Type B pancreatic cell (in vitro differentiated cells): ENCODE data around the gene PTCD1. TPM values are rescaled to one million over a fixed set of nuclear protein-coding genes. Genes with fewer than 3 reads are reported as not detected.

Experiments
- DNase-seq: peaks from one replicate; pipeline ENCODE4 v3.0.0; 2021; ENCODE audit warnings: mixed read lengths; ENCODE audit not compliant: unreplicated experiment; ENCODE audit errors: extremely low spot score
- H3K27ac Mint-ChIP-seq: 2 replicates; pipeline ENCODE4 v1.8.0; 2021; ENCODE audit warnings: mild to moderate bottlenecking, mixed read lengths
- H3K27me3 Mint-ChIP-seq: 2 replicates; pipeline ENCODE4 v1.8.0; 2021; ENCODE audit warnings: mixed read lengths
- H3K36me3 Mint-ChIP-seq: 2 replicates; pipeline ENCODE4 v1.8.0; 2021; ENCODE audit warnings: mixed read lengths
- H3K4me1 Mint-ChIP-seq: one replicate; pipeline ENCODE4 v1.8.0; 2021; ENCODE audit warnings: mixed read lengths; ENCODE audit not compliant: unreplicated experiment
- H3K4me3 Mint-ChIP-seq: 2 replicates; pipeline ENCODE4 v1.8.0; 2021; ENCODE audit warnings: mild to moderate bottlenecking, mixed read lengths
- H3K9me3 Mint-ChIP-seq: 2 replicates; pipeline ENCODE4 v1.8.0; 2021; ENCODE audit warnings: mixed read lengths
- CTCF ChIP-seq: fragments of 200-600 bp; sonication (generic); conservative IDR thresholded peaks from 2 replicates; pipeline ENCODE4 v1.5.0; 2021; ENCODE audit warnings: antibody characterized with exemption, mild to moderate bottlenecking
- total RNA-seq: library from RNA; stranded (reverse); gene quantifications from 2 replicates; pipeline ENCODE4 v1.2.1, GENCODE V29; 2021; ENCODE audit warnings: low replicate concordance

The PTCD1 gene
- total RNA-seq, 1 donor from 2014 or later, result 11.3 TPM

- no peak for DNase-seq
- Mint-ChIP-seq H3K36me3 (peaks cover 3% of the 10 kb centered on the region), H3K9me3 (no peaks in the 10 kb centered on the region), H3K4me1 (no peaks in the 10 kb centered on the region), H3K27me3 (no peaks in the 10 kb centered on the region), H3K4me3 (no peak overlapping the region), H3K27ac (no peak overlapping the region)
- TF ChIP-seq CTCF, result no peak
Observed at GRCh38 chr7:99429756-99430155, 8.8 kb downstream of the PTCD1 start.

GRCh38 chr7:99428972-99429566, 9.5 kb downstream of the PTCD1 start:
- no peak for DNase-seq
- H3K36me3 Mint-ChIP-seq, result peaks cover 3% of the 10 kb centered on the region
- H3K27me3 Mint-ChIP-seq, result no peaks in the 10 kb centered on the region
- no peak overlapping the region for H3K27ac Mint-ChIP-seq
- no peaks in the 10 kb centered on the region for H3K9me3 Mint-ChIP-seq
- no peaks in the 10 kb centered on the region for H3K4me1 Mint-ChIP-seq
- H3K4me3 Mint-ChIP-seq, result no peak overlapping the region
- TF ChIP-seq CTCF, result no peak

- Mint-ChIP-seq H3K27me3 (no peaks in the 10 kb centered on the region), H3K4me1 (no peaks in the 10 kb centered on the region), H3K27ac (no peak overlapping the region), H3K9me3 (no peaks in the 10 kb centered on the region), H3K4me3 (no peak overlapping the region), H3K36me3 (peaks cover 5% of the 10 kb centered on the region)
- TF ChIP-seq CTCF, result no peak
- DNase-seq, result no peak
Observed at GRCh38 chr7:99424932-99425730, 13.5 kb downstream of the PTCD1 start.

GRCh38 chr7:99422625-99423024, 16.0 kb downstream of the PTCD1 start:
- H3K27ac Mint-ChIP-seq, result no peak overlapping the region
- peaks cover 6% of the 10 kb centered on the region for H3K36me3 Mint-ChIP-seq

GRCh38 chr7:99422186-99422585, 16.4 kb downstream of the PTCD1 start:
- no peaks in the 10 kb centered on the region for H3K9me3 Mint-ChIP-seq
- no peak overlapping the region for H3K4me3 Mint-ChIP-seq
- no peaks in the 10 kb centered on the region for H3K4me1 Mint-ChIP-seq
- peaks cover 10% of the 10 kb centered on the region for H3K36me3 Mint-ChIP-seq
- DNase-seq, result no peak
- no peaks in the 10 kb centered on the region for H3K27me3 Mint-ChIP-seq
- H3K27ac Mint-ChIP-seq, result no peak overlapping the region
- TF ChIP-seq CTCF, result no peak

More at GRCh38 chr7:99422625-99423024, 16.0 kb downstream of the PTCD1 start:
- DNase-seq, result no peak
- Mint-ChIP-seq H3K4me1 (no peaks in the 10 kb centered on the region), H3K4me3 (no peak overlapping the region), H3K27me3 (no peaks in the 10 kb centered on the region), H3K9me3 (no peaks in the 10 kb centered on the region)
- no peak for TF ChIP-seq CTCF
